ENCODE results near the gene KNDC1.

The KNDC1 gene

GRCh38 chr10:133272301-133272963 is 112.4 kb downstream of the KNDC1 start:
- Histone ChIP-seq H3K4me3 (replicated peaks; ENCODE audit: insufficient read depth, low read length) (no peak overlapping the region), H3K27ac (replicated peaks) (no peak overlapping the region), H3K27me3 (ENCODE audit: insufficient read depth, poor library complexity, severe bottlenecking) (no peaks in the 10 kb centered on the region)
- no peak for TF ChIP-seq POLR2AphosphoS5 (IDR thresholded peaks at IDR 0.05; ENCODE audit: low read depth)
- TF ChIP-seq SPI1 (IDR thresholded peaks at IDR 0.05; ENCODE audit: borderline replicate concordance, low read depth): no peak
- TF ChIP-seq REST (IDR thresholded peaks at IDR 0.05; ENCODE audit: insufficient replicate concordance, low read depth): no peak
- no peak for TF ChIP-seq CTCF (IDR thresholded peaks at IDR 0.05; ENCODE audit: insufficient read depth, low read length)
- TF ChIP-seq GABPA (IDR thresholded peaks at IDR 0.05; ENCODE audit: low read depth): no peak
- DNase-seq (ENCODE audit: low read depth in 1 of 2, low spot score in 1 of 2): no peak

GRCh38 chr10:133272964-133273420 is 113.0 kb downstream of the KNDC1 start:
- Histone ChIP-seq H3K4me3 (replicated peaks; ENCODE audit: insufficient read depth, low read length) (no peak overlapping the region), H3K27ac (replicated peaks) (no peak overlapping the region), H3K27me3 (ENCODE audit: insufficient read depth, poor library complexity, severe bottlenecking) (no peaks in the 10 kb centered on the region)
- TF ChIP-seq POLR2AphosphoS5 (IDR thresholded peaks at IDR 0.05; ENCODE audit: low read depth): no peak
- TF ChIP-seq SPI1 (IDR thresholded peaks at IDR 0.05; ENCODE audit: borderline replicate concordance, low read depth): no peak
- no peak for TF ChIP-seq CTCF (IDR thresholded peaks at IDR 0.05; ENCODE audit: insufficient read depth, low read length)
- no peak for TF ChIP-seq REST (IDR thresholded peaks at IDR 0.05; ENCODE audit: insufficient replicate concordance, low read depth)
- no peak for TF ChIP-seq GABPA (IDR thresholded peaks at IDR 0.05; ENCODE audit: low read depth)
- no peak for DNase-seq (ENCODE audit: low read depth in 1 of 2, low spot score in 1 of 2)

- H3K27me3 ChIP-seq (ENCODE audit: insufficient read depth, poor library complexity, severe bottlenecking): no peaks in the 10 kb centered on the region
- DNase-seq (ENCODE audit: low read depth in 1 of 2, low spot score in 1 of 2): no peak
- no peak overlapping the region for H3K27ac ChIP-seq (replicated peaks)
- no peak overlapping the region for H3K4me3 ChIP-seq (replicated peaks; ENCODE audit: insufficient read depth, low read length)
- TF ChIP-seq REST (IDR thresholded peaks at IDR 0.05; ENCODE audit: insufficient replicate concordance, low read depth) (no peak), CTCF (IDR thresholded peaks at IDR 0.05; ENCODE audit: insufficient read depth, low read length) (no peak), POLR2AphosphoS5 (IDR thresholded peaks at IDR 0.05; ENCODE audit: low read depth) (no peak), GABPA (IDR thresholded peaks at IDR 0.05; ENCODE audit: low read depth) (no peak), SPI1 (IDR thresholded peaks at IDR 0.05; ENCODE audit: borderline replicate concordance, low read depth) (no peak)
Observed at GRCh38 chr10:133273534-133274143, 113.6 kb downstream of the KNDC1 start.
